GM18517 (cell line): Measurements from ENCODE around the gene PAQR4.

ENCODE experiments used
- ATAC-seq: cut with Tn5 transposase; IDR thresholded peaks from one replicate; pipeline ENCODE4 v1.9.1; 2021; ENCODE audit warnings: mild to moderate bottlenecking, moderate library complexity; ENCODE audit not compliant: unreplicated experiment

The PAQR4 gene

GRCh38 chr16:3020604-3021448 is 51.7 kb downstream of the PAQR4 start:
- ATAC-seq: no peak

DNA sequence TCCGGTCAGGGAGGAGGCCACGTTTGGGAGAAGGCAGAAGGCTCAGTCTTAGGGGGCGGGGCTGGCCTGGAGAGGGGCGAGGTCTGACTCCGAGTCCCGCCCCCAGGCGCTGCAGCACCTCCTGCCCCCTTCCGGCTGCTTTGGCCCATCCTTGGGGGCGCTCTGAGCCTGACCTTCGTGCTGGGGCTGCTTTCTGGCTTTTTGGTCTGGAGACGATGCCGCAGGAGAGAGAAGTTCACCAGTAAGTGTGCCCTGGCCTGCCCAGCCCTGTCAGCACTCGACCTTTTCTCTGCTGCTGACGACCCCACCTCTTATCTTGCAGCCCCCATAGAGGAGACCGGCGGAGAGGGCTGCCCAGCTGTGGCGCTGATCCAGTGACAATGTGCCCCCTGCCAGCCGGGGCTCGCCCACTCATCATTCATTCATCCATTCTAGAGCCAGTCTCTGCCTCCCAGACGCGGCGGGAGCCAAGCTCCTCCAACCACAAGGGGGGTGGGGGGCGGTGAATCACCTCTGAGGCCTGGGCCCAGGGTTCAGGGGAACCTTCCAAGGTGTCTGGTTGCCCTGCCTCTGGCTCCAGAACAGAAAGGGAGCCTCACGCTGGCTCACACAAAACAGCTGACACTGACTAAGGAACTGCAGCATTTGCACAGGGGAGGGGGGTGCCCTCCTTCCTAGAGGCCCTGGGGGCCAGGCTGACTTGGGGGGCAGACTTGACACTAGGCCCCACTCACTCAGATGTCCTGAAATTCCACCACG is 52.5 kb downstream of the PAQR4 start:
- no peak for ATAC-seq

DNA sequence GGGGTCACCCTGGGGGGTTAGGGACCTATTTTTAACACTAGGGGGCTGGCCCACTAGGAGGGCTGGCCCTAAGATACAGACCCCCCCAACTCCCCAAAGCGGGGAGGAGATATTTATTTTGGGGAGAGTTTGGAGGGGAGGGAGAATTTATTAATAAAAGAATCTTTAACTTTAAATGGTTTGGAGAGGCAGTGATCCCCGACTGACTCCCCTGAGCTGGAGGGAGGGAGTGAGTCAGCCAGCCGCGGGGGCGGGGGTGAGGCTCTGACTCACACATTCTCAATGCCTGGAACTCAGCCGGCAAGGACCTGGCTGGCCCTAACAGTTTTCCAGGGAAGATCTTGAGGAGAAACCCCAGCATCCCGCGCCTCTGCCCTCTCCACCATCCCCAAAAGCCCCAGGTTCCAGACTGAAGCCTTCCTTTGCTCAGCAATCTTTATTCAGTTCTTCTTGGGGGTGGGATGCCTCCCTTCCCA is 53.1 kb downstream of the PAQR4 start:
- no peak for ATAC-seq

DNA sequence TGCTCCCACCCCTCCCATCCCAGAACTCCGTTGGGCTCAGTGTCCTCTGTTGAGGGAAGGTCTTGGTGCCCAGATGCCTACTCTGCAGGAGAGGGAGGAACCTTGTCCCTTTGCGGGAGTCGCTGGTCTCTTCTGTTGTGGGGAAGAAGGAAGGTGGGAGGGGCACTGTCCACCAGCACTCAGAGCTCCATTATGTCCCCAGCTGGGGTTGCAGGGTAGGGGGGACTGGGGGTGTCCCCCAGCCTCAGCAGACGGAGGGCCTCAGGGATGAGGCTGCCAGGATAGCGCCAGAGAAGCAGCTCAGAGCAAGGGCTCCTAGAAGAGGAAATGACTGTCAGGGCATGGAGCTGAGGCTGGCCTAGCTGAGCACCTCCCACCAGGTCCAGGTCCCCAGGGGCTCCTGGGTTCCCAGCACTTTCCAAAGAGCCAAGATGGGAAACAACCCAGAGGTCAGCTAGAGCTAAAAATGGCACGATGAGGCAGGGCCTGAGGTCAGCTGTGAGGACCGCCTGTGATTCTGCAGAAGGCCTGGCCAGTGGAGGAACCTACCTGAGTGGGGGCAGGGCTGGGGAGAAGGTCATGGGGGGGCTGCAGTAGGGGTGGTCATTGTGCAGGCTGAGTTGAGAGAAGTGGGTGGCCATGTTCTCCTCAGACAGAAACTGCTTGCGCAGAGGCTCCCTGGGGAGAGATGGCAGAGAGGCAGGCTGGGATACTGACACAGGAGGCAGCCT is 53.7 kb downstream of the PAQR4 start:
- no peak for ATAC-seq
